ENCODE data around the gene EGLN1.
A peak's percentile ranks its signal among the peaks of the same experiment; 100 is the strongest.

The EGLN1 gene

DNA sequence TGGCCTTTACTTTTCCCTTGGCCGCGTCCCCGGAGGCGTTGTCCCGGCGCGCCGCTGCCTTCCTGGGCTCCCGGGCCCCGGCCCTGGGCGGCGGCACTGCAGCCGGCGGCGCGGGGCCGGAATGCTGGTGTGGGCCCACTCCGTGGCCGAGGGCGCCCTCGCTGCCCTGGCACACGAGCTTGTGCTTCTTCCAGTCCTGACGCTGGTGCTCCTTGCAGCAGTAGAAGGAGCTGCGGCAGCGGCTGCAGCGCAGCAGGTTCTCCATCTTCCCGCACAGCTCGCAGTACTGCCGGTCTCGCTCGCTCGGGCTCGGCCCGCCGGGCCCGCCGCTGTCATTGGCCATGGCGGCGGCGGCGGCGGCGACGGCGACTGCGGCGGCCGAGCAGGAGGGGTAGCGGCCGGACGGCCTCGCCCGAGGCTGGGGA, 529 bp downstream of the EGLN1 start:
- DNase-seq (ENCODE audit: low read depth in 2 of 2): no peak

DNA sequence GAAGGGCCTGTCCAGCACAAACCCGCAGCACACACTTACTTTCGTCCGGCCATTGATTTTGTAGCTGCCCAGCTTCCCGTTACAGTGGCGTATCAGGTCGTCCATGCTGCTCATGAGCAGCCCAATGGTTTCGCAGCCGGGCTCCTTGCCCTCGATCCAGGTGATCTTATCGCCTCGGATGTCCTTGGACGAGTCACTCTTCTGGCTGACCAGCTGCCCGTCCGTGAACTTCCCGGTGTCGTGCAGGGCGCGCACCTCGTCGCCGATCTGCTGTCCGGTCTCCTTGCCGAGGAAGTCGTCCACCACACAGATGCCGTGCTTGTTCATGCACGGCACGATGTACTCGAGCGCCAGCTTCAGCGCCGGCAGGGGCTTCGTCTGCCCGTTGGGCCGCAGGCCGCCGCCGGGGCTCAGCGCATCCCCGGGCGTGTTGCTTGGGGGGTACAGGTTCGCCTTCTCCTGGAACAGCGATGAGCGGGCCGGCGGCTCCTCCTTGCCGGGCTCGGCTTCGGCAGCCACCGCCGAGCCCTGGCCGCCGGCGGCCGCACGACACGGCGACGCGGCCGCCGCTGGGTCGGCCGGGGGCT, 1.0 kb downstream of the EGLN1 start:
- peak in 1 of 2 donors; percentile 15 for DNase-seq (ENCODE audit: low read depth in 2 of 2)

DNA sequence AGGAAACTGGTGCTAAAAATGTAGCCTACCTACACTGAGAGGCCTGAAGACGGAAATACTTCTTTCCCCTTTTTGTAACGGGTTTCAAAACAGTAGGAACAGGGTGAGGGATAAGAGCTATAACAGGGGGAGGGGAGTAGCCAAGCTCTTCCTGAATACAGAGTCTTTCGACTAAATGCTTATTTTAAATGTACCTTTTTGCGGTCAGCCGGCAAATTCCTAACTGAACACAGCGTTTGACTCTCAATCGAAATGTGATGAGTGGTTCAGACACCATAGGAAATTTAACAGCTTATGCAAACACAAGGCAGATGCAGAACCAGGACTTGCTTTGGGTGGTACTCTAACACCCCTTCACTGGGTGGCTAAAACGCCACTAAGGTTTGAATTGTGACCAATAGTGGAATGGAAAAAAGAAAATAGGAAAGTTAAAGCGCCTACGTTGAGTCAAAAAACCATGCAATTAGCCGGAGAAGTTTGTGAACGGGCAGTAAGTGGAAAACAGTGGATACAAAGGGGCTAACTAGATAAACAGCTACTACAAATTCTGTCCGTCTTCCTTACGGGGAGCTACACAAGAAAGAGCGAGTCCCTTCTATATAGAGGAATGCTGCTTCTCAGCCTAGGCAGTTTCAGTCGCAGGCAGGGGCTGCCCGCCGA, 1.7 kb downstream of the EGLN1 start:
- no peak for DNase-seq (ENCODE audit: low read depth in 2 of 2)

DNA sequence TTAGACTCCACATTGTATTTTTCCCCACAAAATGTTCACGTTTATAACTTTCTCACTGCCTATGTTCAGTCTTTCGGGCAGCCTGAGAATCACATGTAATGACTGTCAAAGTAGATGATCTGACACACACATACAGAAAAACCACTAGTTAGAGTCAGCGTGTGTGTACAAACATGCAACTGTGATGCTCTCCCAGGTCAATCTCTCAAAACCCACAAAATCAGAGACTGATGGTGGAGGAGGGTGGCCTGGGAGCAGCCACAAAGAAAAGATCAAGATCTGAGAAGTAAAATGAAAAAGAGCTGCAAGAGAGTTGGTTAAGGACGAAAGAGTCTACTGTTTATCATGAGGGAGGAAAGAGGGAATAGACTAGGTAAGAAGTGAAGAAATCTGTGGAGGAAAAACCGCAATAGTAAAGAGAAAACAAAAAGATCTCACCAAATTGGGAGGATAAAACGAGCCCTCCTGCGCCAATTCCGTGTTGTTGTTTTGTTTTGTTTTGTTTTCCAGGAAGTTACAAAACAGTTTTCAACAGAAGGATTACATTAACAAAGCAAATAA, 2.3 kb downstream of the EGLN1 start:
- no peak for DNase-seq (ENCODE audit: low read depth in 2 of 2)

DNA sequence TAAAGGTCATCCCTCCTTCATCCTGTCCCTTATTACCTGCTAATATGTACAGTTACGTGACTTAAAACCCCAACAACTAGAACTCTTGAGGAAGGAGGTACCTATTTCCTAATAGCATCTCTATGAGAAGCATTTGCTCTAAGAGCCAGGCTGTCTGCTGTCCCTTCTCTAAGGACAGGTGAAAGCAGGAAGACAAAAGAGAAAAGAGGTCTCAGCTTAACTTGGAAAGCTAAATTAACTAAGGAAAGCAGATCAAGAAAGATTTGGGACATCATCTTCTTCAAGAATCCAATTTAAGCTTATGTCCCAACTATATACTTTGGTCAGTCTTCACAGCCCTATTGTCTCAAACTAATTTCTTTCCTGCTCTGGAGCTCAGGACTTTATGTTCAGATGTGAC, 2.9 kb downstream of the EGLN1 start:
- no peak for DNase-seq (ENCODE audit: low read depth in 2 of 2)

DNA sequence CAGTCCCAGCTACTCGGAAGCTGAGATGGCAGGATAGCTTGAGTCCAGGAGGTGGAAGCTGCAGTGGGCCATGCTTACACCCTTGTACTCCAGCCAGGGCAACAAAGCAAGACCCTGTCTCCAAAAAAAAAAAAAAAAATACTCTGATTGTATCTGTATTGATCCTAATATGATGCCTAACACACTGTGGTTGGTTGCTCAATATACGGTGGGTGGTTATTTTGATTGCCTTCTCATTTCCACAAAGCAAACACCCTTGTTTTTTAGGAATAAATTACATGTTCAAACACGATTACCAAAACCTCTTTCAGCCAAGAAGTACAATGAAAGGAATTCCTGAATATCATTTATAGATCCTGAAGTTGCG, 3.4 kb downstream of the EGLN1 start:
- no peak for DNase-seq (ENCODE audit: low read depth in 2 of 2)

DNA sequence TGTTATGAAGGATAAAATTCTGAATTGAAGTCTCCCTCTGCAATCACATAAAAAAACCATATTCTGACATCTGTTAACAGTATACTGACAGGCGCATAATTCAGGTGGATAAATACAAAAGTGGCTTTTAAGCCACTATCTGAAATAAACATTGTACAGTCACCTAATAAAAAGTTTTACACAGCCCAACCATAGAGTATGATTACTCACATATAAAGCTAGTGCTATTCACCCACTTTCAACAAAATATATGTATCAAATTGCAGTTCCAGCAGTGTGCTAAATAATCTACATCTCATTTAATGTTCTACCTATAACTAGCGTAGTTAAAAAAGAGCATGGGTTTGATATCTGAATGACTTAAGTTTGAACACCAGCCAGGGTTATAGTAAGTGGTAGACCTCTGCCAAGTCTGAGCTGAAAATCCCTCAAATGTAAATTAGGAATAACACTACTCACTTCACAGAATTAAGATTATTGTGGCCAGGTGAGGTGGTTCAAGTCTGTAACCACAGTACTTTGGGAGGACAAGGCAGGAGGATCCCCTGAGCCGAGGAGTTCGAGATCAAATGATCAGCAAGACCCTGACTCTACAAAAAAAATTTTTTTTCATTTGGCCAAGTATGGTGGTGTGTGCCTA, 3.9 kb downstream of the EGLN1 start:
- no peak for DNase-seq (ENCODE audit: low read depth in 2 of 2)

DNA sequence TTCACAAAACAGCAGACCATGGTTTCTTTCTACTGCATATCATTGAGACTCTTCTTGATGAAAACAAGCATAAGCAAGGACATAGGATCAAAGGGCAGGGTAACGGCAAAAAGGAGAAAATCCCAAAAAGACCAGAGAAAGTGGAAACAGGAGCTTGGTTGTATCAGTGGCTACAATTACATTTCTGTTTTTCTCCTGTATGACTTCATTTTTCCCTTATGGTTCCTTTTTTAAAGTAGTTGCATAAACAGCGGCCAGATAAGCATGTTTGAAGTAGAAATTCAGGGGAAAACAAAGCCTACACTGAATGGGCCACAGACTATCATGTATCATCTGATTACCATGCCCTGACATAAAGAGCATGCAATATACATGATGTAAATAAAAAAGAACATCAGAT, 4.6 kb downstream of the EGLN1 start:
- DNase-seq (ENCODE audit: low read depth in 2 of 2): no peak

DNA sequence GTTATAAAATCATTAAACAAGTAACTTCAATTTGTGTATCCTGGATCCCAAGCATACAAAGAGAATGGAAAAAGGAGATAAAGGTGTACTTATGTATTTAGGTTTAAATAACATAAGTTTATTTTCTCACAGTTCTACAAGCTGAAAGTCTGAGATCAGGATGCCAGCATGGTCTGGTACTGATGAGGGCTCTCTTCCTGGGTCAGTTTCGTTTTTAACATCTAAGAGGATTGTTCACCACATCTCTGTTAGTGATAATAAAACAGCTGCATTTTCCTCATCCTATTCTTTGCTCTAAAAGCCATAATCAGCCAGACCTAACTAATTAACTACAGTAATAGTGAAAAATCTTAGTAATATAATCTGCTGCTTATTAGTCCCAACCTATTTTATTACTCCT, 5.2 kb downstream of the EGLN1 start:
- DNase-seq (ENCODE audit: low read depth in 2 of 2): no peak

DNA sequence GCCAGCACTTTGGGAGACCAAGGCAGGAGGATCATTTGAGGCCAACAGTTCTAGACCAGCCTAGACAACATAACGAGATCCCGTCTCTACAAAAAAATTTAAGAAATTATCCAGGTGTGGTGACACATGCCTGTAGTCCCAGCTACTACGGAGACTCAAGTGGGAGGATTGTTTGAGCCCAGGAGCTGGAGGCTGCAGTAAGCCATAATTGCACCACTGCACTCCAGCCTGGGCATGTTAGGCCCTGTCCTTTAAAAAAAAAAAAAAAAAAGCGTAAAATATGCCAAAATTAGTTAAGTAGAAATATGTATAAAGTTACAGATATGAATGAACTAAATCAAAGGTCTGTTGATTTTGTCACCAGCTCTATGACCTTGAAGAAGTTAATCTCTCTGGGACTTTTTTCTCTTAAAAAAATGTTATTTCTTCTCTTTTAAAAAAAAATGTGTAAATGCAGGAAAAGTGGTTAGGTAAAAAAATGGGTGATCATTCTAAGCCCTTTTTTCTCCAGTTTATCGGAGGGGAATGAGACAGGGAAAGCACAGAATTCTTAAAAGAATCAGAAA, 7.0 kb downstream of the EGLN1 start:
- no peak for DNase-seq (ENCODE audit: low read depth in 2 of 2)

DNA sequence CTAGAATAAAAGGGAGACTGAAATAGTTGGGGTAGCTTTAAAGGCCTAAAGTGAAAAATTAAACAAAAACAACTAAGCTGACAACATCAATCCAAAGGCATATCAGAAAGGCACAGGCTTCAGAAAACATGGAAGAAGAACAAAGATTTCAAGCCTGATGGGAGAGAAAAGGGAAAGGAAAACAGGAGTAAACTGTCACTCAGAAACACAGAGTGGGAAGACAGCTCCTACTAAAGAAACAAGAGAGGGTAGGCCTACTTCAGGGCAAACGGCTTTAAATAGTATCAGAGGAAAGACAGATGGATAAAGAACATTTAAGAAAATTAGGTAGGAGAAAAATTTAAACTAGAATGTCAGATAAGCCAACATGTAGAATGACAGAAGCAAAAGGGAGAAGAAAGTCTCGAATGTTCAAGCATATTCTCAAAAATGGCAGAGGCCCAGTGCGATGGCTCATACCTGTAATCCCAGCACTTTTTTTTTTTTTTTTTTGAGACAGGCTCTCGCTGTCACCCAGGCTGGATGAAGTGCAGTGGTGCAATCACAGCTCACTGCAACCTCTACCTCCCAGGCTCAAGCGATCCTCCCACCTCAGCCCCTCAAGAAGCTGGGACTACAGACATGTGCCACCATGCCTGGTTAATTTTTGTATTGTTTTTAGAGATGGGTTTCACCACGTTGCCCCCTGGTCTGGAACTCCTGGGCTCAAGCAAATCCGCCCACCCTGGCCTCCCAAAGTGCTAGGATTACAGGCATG, 7.6 kb downstream of the EGLN1 start:
- DNase-seq (ENCODE audit: low read depth in 2 of 2): no peak

DNA sequence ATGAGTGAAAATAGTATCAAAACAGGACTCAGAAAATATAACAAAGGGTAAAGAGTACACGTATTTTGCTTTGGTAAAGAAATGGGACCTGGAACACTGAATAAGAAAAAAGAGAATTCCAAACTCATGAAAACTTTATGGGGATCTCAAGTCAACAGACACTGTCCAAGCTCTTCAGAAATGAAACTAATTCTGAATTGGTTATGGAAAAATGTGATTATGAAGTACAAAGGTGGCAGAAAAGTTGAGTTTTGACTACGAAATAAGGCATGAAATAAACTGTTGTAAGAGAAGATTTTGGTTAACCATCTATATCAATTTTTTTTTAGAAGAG, 8.4 kb downstream of the EGLN1 start:
- DNase-seq (ENCODE audit: low read depth in 2 of 2): no peak

DNA sequence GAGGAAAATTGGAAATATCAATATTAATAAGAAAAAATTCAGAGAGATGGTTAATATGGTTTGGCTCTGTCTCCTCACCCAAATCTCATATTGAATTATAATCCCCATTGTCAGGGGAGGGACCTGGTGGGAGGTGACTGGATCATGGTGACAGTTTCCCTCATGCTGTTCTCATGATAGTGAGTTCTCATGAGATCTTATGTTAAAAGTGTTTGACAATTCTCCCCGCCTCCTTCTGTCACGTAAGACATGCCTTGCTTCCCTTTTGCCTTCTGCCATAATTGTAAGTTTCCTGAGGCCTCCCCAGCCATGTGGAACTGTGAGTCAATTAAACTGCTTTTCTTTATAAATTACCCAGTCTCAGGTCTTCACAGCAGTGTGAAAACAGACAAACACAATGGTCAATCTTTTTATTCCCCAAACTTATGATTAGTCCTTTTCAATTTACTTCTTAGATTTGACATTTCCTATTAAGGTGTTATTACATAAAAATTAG, 11.0 kb downstream of the EGLN1 start:
- no peak for DNase-seq (ENCODE audit: low read depth in 2 of 2)

DNA sequence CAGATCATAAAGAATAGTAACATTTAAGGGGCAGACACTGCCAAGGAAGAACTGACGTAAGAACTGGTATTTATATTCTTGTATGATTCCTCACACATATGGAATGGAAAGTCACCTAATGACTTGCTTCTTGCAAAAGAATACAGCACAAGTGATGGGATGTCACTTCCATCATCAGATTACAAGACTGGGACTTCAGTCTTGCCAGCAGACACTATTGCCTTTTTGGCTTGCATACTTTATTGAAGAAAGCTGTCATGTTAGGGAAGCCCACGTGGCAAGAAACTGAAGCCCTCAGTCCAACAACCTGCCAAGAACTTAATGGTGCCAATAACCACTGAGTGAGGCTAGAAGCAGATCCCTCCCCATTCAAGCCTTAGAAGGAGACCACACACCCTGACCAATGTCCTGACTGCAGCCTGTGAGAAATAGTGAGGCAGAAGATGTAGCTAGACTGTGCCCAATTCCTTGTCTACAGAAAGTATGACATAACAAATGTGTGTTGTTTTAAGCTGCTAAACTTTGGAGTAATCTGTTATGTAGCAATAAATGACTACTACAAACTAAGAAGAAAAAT, 12.0 kb downstream of the EGLN1 start:
- DNase-seq (ENCODE audit: low read depth in 2 of 2): no peak

DNA sequence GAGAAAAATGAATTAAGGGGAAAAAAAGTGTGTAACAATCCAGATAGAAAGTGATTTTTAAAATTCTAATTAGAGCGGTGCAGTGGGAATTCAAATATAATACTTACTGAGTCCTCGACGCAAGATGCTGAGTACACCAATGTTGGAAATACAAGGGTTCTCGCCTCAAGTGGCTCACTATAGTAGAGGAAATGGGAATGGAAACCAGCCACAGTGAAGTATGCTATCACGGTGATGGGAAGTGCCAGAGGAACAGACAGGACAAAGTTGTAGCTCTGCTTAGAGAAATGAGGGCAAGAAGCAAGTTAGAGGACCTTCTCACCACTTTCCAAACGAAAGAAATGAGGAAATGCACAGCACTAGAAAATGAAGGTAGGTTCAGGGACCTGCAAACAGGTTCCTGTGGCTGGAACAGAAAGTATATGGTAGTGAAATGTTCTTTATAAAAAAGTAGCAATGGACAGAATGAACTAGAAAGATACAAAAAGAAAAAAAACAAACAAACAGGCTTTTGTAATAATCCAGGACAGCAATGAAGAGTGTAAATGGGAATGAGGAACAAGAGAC, 13.5 kb downstream of the EGLN1 start:
- no peak for DNase-seq (ENCODE audit: low read depth in 2 of 2)

DNA sequence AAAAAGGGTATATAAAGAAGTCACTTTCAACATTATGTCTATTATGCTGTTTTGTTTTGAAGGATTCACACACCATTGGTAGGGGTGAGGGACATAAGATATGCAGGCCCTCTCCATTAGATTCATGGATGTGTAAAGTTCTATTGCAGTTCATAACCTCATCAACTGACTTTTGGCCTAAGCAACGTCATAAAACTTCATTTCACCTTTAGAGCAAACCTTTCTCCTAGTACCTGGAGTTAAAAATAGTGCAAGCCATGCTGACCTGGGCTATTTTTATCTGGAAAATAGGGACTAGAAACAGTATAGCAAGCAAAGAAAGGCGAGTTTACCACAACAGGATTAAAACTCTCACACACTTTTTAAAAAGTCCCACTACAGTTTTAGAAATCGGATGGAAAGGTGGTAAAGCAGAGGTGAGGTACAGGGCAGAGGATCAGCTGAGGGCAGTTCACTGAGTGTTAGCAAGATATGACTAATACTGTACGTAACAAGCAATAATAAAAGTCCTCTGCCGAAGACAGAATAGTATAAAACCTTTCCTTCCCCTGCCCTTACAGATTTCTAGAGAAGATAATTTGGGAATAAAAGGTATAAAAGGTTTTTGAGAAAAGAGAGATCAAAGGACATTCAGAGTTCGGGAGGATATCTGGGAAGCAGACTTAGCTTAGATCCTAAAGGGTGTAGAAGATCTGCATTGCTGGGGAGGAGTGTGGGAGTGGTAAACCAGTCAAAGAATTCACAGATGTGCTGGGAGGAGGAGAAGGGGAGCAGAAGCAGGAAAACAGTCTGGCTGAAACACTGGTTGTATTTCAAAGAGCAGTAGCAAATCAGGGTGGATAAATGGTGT, 14.3 kb downstream of the EGLN1 start:
- DNase-seq (ENCODE audit: low read depth in 2 of 2): no peak

DNA sequence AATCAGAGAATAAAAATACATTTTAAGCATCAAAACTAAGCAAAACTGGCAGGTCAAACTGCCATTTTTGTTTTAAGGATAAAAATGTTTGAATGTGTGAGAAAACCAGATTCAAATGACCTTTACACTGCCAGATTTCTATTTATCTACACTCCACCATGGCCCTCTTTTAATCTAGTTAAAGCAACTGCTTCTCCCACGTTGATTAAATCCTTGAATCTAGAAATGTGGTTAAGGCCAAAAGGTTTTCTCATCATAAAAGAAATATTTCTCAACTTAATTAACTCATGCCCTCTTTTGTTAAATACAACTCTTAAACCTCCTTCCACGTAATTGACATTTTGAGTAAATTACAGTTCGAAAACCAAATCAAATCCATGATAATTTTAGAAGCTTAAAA, 15.0 kb downstream of the EGLN1 start:
- DNase-seq (ENCODE audit: low read depth in 2 of 2): no peak

DNA sequence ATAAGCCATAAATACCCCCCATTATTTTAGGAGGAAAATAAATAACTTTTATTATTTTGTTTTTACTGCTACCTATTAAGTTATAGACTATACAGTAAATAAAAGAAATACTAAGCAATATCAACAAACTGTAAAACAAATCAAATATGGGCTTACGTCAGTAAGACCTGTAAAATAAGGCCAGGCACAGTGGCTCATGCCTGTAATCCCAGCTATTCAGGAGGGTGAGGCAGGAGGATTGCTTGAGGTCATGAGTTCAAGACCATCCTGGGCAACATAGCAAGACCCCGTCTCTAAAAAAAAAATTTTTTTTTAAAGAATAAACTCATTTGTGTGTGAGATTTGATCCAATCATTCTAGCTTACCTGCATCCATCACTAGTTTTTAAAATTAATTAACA, 17.8 kb downstream of the EGLN1 start:
- no peak for DNase-seq (ENCODE audit: low read depth in 2 of 2)

DNA sequence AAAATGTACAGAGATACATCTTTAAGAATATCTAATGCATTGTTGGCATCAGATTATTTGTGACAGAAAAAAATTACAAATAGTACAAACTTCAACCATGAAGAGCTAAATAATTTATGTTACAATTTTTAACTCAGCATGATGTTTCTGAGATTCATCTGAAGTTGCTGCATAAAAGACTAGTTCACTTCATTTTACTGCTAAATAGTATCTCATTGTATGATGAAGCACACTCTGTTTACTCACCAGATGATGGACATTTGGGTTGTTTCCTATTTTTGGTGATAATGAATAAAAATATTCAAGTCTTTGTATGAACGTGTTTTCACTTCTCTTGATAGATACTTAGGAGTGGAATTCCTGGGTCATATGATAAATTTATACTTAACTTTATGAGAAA, 20.6 kb downstream of the EGLN1 start:
- DNase-seq (ENCODE audit: low read depth in 2 of 2): no peak

DNA sequence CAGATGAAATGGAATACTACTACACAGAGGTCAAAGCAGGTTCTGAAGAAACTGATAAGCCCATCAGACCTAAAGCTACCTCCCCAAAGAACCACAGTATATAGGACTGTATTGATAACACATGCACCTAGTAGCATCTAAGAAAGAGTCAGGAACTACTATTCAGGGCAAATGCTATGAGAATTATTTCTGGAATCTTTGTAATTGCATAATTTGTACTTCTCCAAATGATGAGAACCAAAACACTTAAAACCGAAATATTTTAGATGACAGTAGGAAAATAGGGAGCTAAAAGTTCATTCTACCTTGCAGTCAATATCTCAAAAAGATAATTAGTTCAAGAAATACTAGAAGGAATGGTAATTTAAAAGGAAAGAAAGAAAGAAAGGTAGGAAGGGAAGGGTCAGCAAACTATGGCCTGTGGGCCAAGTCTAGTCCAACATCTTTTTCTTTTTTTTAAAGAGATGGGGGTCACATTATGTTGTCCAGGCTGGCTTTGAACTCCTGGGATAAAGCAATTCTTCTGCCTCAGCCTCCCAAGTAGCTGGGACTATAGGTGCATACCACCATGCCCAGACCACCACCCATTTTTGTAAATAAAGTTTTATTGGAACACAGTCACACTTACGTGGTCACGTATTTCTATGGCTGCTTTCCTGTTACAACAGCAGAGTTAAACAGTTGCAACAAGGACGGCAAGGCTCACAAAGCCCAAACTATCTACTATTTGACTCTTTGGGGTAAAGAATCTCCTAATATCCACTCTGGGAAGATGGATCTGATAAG, 24.0 kb downstream of the EGLN1 start:
- DNase-seq (ENCODE audit: low read depth in 2 of 2): no peak
